Activated CD8-positive, alpha-beta memory T cell treated with anti-CD3 and anti-CD28 coated beads, Interleukin-2, amount 50 U/mL, for 24 hours (primary cell): ENCODE data around the gene SMURF2.
"Not testable (repeated sequence)": the region's sequence is repeated elsewhere in the genome, so short reads cannot be mapped to it uniquely, and the experiment has no call there.

ENCODE experiments used
- DNase-seq: peaks from one replicate; pipeline ENCODE4 v3.0.0-alpha.2; 2020; ENCODE audit errors: extremely low read depth

Gene SMURF2

DNA sequence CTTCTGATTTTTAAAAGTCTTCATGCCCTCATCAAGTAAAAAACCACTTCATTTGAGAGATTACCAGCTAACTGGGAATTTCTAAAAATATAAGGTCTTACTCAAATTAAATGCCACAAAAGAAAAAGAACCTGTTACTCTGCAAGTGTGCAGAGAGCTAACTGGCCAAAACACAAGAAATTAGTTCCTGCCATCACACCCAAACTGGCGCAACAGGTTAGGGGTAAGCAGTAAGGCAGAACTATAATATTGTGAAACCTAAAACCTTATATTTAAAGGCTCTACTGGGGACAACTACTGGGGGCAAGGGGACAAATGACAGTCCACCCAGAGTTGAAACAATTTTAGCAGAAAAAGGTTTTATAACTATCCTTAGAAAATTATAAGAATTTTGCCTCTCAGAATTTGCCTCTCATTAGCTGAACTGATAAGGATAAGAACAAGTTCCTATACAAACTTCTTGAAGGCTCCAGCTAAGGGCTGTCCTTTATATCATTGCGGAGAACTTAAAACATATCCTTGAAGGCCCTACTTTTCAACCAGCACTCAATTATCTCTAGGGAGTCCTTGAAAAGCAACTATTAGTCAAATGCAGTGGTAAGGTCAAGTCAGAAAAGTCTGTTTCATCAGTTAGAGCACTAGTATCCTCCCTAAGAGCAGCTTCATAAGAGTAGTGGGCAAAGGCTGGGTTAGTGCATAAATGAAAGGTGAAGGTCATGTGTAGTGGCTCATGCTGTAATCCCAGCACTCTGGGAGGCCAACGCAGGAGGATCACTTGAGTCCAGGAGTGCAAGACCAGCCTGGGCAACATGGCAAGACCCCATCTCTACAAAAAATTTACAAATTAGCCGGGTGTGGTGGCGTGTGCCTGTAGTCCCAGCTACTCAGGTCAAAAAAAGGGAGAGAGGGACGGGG is 31.5 kb downstream of the SMURF2 start:
- no peak for DNase-seq

- no peak for DNase-seq
Observed at GRCh38 chr17:64628641-64629040, 33.5 kb downstream of the SMURF2 start.

- DNase-seq: no peak
Observed at GRCh38 chr17:64627797-64628196, 34.3 kb downstream of the SMURF2 start.

GRCh38 chr17:64626827-64627226 is 35.3 kb downstream of the SMURF2 start:
- no peak for DNase-seq

DNA sequence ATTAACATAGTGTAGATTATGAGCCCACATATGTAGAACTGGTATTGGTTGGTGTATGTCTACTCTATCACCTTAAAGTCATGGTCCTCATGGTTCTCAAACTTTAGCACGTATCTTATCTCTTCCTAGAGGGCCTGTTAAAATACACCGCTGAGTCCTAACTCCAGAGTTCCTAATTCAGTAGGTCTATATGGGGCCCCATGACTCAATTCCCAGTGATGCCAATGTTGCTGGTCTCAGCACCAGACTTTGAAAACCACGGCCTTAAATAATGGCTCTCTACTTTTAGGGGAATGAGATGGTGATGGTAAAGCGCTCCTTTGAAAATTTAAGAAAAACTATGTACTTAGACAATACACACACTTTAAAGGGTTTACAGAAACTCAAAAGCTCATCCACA is 36.6 kb downstream of the SMURF2 start:
- DNase-seq: no peak

DNA sequence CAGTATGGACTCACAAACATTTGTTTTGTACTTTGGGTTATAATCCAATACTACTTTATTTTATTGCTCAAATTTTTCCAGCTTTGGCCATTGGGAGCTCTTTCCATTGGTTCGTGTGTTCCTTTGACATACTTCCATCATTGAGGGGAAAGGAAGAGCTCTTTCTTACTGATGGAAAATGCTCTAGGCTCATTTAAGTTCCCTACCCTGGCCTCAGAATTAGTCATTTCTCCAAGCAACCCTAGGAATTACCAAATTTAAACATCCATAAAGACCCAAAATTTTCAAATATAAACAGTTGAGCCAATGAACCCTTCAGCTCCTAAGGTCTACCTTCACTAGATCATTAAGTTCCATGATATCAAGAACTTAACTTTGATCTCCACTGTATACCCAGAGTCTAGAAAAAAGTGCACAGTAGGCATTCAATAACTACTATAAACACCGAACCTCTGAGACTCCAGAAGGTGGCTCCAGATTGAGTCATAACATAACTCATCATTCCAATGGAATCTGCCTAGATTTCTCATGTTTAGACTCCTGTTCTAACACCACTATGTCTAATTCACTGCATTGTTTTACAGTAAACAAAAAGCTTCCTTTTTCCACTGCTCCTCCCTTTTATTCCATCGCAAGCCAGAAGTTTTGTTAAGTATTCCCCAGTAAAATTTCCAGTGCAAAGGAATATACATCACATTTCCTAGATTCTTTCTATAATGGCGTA is 39.0 kb downstream of the SMURF2 start:
- no peak for DNase-seq

- no peak for DNase-seq
Observed at GRCh38 chr17:64621772-64622171, 40.3 kb downstream of the SMURF2 start.

DNA sequence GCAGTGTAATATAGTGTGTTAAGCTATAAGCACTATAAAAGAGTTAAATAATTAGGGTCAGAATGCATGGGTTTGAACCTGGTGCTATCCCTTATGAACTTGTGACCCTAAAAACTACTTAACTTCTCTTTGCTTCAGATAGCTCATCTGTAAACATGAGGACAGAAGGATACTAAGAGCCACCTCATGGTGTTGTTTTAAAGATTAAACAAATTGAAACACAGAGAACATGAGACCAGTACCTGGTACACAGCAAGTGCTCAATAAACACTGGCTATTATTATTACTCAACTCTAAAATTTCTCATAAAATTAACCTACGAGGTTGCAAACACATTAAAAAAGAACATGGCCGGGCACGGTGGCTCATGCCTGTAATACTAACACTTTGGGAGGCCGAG is 43.3 kb downstream of the SMURF2 start:
- DNase-seq: no peak

DNA sequence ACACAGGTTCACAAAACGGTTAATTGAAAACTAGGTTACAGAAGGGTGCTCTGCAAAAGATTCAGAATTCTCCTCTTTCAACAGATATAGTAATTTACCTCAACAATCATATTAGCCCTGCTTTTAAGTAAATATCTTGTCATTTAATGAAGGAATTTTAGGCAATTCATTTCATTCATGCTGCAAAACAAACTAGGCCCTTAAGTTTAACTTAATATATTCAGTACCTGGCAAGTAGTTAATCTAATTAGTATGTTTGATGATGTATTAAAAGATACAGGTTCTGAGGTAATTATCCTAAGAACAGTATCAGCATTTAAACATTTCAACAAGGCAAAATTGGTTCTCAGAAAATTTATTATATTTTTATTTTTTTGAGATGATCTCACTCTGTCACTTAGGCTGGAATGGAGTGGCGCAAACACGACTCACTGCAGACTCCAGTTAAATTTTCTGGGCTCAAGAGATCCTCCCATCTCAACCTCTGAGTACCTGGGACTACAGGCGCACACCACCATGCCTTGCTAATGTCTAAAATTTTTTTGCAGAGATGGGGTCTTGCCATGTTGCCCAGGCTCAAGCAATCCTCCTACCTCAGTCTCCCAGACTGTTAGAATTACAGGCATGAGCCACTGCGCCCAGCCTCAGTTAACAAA is 44.9 kb downstream of the SMURF2 start:
- DNase-seq: no peak

DNA sequence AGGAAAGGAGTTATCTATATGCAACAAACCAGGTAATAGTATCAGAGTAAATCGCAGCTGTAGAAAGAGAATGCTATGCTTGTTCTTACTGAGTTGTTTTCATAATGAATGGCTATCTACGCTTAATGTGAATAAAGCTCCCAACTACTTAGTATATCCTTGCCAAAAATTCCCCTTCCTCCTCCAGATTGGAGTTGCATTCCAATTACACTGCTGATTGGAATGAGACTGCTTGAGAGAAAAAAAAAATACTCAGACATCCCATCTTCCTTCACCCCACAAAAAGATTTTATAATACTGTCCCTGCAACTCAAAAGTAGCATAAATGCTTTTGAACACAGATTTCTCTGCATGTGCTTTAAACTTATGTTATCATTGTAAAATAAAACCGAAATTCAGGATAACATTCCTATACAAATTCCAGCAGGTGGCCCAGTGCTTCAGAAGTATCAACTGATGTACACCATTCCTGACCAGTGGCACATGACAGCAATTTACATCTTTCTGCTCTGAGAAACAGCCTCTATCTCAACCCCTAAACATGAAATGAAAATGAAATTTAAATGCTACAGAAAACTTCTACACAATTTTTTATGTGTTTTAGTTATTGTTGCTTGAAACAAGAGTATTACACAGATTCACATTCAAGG is 47.0 kb downstream of the SMURF2 start:
- no peak for DNase-seq

- DNase-seq: no peak
Observed at GRCh38 chr17:64614266-64615027, 47.7 kb downstream of the SMURF2 start.

DNA sequence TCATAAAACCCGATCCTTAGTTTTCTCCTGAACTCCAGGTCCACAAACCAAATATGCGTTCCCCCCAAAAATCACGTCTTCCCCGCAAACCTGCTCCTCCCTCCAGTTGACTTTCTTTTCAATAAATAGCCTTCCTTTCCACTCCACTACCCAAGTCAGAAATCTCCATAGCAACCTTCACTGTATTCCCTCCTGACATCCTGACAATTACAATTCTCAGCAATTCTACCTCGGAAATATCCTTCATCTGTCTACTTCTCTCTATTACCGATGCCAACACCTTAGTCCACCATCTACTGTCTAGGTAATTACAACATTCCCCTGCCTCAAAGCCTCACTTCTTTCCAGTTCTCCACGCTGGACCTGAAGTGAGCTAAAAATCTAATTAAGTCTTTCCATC is 50.7 kb downstream of the SMURF2 start:
- no peak for DNase-seq

DNA sequence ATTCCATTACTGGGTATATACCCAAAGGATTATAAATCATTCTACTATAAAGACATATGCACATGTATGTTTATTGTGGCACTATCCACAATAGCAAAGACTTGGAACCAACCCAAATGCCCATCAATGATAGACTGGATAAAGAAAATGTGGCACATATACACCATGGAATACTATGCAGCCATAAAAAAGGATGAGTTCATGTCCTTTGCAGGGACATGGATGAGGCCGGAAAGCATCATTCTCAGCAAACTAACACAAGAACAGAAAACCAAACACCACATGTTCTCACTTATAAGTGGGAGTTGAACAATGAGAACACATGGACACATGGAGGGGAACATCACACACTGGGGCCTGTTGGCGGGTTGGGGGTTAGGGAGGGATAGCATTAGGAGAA is 51.9 kb downstream of the SMURF2 start:
- not testable (repeated sequence) for DNase-seq

DNA sequence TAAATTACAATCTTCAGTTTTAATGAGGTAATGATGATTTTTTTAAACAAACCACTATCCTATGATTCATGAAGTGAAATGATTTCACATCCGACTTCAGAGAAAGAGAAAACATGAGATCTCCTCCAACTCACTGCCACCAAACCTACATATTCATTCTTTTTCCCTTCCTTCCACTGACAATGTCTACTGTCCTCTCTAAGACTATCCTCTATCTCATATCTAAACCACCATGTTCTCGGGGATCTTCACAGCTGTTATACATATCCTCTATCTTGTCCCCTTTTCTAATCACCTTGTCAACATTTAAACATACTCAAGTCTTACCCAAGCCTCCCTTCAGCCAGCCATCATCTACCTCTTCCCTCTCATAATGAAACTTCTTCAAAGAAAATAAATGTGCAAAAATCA is 53.5 kb downstream of the SMURF2 start:
- DNase-seq: no peak

DNA sequence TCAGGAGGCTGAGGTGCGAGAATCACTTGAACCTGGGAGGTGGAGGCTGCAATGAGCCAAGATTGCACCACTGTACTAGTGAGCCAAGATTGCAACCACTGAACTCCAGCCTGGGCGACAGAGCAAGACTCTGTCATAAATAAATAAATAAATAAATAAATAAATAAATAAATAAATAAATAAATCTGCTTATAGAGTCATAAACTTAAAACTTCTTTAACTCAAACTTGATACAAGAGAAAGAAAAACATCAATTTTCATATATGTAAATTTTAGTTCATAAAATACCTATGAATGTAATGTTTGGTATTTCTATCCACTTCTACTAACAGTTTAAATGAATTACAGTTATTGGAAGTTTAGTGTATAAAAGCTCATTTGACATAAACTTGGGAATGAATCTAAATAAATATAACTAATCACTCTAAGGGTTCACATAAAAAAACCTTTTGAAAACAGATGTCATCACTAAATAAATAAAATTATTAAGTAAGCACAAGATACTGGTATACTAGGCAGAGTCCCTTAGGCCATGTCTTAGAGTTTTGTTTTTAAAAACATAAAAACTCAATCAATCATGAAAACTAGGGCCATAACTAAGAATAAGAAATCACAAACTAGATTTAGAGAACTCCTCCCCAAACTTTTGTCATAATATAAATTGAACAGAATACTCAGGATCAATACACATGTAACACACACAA is 54.1 kb downstream of the SMURF2 start:
- no peak for DNase-seq

DNA sequence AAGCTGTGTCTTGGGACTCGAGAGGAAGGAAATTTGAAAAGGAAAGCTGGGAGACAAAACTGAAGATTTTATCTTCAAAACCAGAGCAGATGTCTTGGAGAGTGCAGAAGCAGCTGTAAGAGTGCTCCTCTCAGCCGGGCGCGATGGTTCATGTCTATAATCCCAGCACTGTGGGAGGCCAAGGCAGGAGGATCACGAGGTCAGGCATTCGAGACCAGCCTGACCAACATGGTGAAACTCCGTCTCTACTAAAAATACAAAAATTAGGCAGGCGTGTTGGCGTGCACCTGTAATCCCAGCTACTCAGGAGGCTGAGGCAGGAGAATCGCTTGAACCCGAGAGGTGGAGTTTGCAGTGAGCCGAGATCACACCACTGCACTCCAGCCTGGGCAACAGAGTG is 57.6 kb downstream of the SMURF2 start:
- DNase-seq: not testable (repeated sequence)

- no peak for DNase-seq
Observed at GRCh38 chr17:64603987-64604386, 58.1 kb downstream of the SMURF2 start.

DNA sequence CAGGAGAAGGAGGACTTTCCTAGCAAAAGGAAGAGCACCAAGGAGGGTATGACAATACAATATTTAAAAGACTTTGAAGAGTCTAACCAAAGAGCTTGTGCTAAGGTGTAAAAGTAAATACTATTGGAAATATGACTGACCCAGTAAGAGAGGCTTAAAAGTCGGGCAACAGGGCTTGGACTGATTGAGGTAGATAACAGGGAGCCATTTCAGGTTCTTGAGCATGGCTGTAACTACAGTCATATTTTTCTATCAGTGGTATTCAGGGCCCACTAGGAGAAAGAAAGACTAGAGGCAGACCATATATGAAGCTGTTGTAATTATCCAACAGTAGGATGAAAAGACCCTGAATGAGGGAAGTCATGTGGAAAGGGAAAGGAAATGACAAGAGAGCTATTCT is 62.3 kb downstream of the SMURF2 start:
- no peak for DNase-seq

DNA sequence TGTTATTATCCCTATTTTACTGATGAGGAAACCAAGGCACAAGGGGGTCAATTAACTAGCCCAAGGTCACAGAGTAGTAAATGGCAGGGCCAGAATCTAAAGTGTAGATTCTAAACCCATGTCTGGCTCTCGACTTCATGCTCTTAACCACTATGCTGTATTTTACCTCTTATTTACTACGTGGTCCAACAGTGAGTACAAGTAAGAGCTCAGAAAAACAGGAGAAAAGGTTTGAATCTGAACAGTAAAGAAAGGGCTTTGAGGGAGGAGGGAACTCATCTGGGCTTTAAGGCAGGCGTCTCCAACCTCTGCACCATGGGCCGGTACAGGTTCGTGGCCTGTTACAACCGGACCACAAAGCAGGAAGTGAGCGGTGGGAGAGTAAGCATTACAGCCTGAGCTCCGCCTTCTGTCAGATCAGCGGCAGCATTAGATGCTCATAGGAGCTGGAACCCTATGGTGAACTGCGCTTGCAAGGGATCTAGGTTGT is 62.9 kb downstream of the SMURF2 start:
- peak; percentile 13 for DNase-seq

DNA sequence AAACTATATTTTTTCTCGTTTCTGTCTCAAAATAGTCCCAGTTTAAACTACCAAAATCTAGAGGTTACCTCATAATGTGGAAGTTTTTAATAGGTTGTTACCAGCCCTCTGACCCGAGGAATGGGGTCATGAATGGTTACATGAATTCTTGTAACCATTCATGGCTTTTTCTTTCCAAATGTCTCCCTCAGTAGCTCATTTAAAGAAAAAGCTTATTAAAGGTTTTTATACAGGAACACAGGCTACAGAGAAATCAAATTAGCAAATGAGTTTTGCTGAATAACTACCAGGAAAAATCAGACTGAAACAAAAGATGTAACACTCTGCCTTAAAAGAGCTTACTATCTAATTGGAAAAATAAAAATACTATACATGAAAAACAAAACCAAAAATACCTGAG is 63.4 kb downstream of the SMURF2 start:
- DNase-seq: no peak

- DNase-seq: no peak
Observed at GRCh38 chr17:64596988-64597387, 65.1 kb downstream of the SMURF2 start.
